ENCODE measurements around the gene KLHL11.
"Not testable (repeated sequence)": the region's sequence is repeated elsewhere in the genome, so short reads cannot be mapped to it uniquely, and the experiment has no call there.

The KLHL11 gene

DNA sequence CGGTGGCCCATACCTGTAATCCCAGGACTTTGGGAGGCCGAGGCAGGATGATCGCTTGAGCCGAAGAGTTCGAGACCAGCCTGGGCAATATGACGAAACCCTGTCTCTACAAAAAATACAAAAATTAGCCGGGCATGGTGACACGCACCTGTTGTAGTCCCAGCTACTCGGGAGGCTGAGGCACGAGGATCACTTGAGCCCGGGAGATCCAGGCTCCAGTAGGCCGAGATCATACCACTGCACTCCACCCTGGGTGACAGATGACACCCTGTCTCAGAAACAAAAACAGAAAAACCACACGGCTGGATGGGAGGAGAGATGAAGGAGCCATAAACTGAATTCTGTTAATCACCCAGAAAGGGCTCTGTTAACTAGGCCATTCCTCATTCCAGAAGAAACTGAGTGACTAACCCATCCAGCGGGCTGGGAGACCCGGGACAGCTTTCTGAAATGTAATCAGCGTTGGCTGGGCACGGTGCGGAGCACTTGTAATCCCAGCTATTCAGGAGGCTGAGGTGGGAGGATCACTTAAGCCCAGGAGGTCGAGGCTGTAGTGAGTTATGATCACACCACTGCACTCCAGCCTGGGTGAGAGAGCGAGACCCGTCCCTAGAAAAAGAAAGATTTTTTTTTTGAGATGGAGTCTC lies 28.6 kb downstream of the KLHL11 start:
- no peak for DNase-seq

GRCh38 chr17:41835800-41836549 lies 29.2 kb downstream of the KLHL11 start, which contains the start of gene NT5C3B:
TSS of gene NT5C3B (minus strand) at chr17:41836232. CDS start at chr17:41836193, 39 bp downstream.
- peak; percentile 50 for DNase-seq

DNA sequence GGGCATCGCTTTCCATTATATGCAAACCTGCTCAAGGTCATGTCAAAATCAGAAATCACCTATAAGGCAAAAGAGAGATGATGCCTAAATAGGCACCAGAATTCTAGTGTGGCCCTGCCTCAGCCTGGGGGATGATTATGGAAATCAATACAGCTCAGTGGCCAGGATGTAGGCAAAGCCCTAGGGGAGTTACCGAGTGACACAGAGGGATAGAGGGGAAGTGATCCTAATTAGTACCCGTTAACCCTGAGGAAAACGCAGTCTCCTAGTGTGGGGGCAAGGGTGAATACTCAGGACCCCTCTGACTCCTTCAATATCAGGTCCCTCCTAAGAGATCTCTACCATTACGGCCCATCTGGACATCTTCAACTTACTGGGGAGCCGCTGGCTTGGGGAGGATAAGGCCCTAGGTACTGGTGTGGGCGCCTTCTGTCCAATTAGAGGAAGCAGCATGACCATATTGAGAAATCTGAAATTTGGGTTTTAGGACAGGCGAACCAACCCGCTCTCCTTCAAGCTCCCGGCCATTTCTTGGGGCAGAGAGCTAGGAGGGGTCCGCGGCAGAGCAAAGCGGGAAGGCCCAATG lies 29.9 kb downstream of the KLHL11 start:
- no peak for DNase-seq

DNA sequence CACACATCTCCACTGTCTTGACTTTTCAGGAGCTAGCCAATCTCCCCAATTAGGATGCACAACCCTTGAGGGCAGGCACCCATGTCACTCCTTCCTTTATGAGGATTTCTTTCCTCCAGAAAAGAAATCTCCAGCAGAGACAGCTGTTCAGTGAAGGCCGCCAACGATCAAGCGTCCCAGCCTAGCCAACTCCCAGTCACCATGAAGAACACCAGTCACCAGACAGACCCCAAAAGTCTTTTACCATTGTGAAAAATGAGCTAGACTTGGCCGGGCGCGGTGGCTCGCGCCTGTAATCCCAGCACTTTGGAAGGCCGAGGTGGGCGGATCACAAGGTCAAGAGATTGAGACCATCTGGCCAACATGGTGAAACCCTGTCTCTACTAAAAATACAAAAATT lies 35.3 kb downstream of the KLHL11 start:
- not testable (repeated sequence) for DNase-seq

- no peak for DNase-seq
Measured at GRCh38 chr17:41825175-41825845, 39.9 kb downstream of the KLHL11 start.

DNA sequence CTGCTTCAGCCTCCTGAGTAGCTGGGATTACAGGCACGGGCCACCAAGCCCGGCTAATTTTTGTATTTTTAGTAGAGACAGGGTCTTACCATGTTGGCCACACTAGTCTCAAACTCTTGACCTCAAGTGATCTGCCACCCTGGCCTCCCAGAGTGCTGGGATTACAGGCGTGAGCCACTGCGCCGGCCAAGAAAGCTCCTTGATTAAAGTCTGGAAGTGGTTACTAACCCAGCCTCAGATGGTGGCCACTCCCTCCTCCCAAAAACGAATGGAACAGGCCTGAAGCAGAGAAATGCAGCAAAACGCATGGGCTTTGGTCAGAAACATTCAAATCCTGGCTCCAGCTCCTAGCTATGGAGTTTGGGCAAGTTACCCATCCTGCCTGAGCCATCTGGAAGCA lies 41.1 kb downstream of the KLHL11 start:
- no peak for DNase-seq

DNA sequence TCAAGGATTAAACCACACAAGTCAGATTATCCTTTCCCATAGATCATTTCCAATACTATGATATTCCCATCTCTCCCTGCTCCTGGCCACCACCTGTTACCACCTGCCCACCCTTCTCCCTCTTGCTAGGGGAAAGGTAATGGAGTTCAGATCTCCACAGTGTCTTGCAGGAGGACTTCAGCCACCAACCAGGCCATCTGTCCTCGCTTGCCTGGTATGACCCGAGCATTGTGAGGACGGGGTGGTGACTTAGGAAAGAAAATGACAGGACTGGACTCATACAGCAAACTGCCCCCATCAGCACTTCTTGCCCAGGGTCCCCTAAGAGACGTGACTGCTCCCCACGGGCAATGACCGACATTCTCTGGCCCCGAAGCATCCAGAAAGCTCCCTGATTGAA lies 41.6 kb downstream of the KLHL11 start:
- DNase-seq: no peak

GRCh38 chr17:41823141-41823524 lies 42.1 kb downstream of the KLHL11 start:
- no peak for DNase-seq

DNA sequence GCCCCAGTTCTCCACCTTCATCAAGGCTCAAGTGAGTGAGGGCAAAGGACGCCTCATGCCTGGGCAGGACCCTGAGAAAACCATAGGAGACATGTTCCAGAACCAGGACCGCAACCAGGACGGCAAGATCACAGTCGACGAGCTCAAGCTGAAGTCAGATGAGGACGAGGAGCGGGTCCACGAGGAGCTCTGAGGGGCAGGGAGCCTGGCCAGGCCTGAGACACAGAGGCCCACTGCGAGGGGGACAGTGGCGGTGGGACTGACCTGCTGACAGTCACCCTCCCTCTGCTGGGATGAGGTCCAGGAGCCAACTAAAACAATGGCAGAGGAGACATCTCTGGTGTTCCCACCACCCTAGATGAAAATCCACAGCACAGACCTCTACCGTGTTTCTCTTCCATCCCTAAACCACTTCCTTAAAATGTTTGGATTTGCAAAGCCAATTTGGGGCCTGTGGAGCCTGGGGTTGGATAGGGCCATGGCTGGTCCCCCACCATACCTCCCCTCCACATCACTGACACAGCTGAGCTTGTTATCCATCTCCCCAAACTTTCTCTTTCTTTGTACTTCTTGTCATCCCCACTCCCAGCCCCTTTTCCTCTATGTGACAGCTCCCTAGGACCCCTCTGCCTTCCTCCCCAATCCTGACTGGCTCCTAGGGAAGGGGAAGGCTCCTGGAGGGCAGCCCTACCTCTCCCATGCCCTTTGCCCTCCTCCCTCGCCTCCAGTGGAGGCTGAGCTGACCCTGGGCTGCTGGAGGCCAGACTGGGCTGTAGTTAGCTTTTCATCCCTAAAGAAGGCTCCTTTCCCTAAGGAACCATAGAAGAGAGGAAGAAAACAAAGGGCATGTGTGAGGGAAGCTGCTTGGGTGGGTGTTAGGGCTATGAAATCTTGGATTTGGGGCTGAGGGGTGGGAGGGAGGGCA lies 42.7 kb downstream of the KLHL11 start:
- DNase-seq: no peak

DNA sequence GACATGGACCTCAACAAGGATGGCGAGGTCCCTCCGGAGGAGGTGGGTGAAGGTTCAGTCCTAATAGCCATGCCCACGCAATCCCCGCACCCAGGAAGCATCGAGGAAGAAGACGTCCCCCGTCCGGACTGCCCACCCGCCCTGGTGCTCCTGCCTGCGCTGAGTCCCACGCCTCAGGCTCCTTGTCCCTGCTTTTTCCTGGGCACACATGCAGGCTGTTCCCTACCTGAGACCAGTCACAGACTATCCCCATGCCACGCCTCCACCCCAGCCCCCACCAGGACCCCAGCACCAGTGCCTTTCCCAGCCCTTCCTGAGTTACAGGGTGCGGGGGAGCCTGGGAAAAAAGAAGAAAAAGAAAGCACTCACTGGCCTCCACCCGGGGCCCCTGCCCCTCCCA lies 43.4 kb downstream of the KLHL11 start:
- DNase-seq: no peak

- DNase-seq: no peak
Measured at GRCh38 chr17:41818024-41818423, 47.2 kb downstream of the KLHL11 start.

GRCh38 chr17:41816637-41817320 lies 48.4 kb downstream of the KLHL11 start:
- DNase-seq: no peak

DNA sequence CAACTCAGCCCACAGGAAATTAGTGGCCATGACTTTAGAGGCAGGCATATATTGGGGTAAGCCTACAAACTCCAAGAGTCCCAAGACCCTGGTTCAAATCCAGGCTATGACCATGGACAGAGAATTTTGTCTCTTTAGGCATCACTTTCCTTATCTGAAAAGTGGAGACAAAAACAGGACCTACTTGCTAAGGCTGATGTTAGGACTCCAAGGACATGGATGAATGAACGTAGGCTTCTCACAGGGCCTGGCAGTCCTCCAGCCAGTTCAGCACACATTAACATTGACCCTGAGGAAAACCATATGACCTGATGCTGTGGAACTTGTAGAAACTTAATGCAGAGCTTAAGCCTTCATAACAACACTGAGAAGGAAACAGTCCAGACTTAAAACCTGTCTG lies 51.0 kb downstream of the KLHL11 start:
- no peak for DNase-seq

GRCh38 chr17:41813699-41814124 lies 51.5 kb downstream of the KLHL11 start:
- DNase-seq: no peak

GRCh38 chr17:41813152-41813680 lies 52.0 kb downstream of the KLHL11 start:
- no peak for DNase-seq

- peak; percentile 43 for DNase-seq
Measured at GRCh38 chr17:41812381-41813151, 52.7 kb downstream of the KLHL11 start, which contains the start of gene FKBP10. TSS of gene FKBP10 (plus strand) at chr17:41813004. CDS start at chr17:41813035, 31 bp downstream.

DNA sequence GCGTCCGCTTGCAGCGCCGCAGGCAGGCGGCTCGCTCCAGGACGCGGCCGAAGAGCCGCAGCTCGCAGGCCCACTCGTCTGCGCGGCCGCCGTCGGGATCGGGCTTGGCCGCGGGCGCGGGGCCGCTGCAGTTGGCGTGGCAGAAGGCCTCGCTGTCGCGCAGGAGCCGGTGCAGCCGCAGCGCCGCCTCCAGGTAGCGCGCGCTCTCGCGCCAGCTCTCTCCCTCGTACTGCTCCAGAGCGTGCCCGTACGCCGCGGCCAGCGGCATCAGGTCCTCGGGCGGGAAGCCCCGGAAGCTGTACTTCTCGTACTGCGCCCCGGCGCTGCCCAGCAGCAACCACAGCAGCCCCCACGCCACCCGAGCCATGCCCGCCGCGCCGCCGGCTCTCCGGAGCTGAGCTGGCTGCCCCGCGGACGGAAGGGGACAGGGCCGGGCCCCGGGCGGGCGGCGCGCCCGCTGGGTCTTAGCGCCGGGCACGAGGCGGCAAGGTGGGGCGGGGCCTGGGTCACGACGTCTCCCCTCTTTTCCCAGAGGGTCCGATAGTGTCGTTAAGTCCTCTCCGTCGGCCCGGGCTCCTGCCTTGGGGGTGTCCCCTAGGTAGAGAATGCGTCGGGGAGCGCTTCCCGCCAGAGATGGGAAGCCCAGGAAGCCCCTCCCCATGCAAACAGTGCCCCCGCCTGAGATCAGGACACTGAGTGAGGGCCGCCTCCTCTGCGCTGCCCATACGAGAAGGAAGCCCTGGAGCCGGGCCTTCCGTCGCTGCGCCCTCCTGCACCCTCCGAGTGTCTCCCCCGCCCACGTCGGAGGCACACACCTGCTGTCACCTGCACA lies 53.5 kb downstream of the KLHL11 start, which contains the start of gene P3H4:
TSS of gene P3H4 (minus strand) at position 401 of the 832 bp plus-strand sequence. CDS start at position 367, 34 bp downstream.
- peak; percentile 74 for DNase-seq

- no peak for DNase-seq
Measured at GRCh38 chr17:41810659-41811548, 54.3 kb downstream of the KLHL11 start.
